Upper lobe of left lung (tissue), 4 donors: ENCODE data around the gene KCTD11.

Experiments
- EP300 ChIP-seq, 4 donors: sonication (generic); formaldehyde crosslinking; IDR thresholded peaks; one replicate each; pipeline ENCODE4 v1.5.1; 2017; ENCODE audit warnings: antibody characterized with exemption in 4 of 4, control low read depth in 2 of 4
- POLR2A ChIP-seq, 4 donors: fragments of 450-650 bp; IDR thresholded peaks; one replicate each; pipeline ENCODE4 v1.5.1; 2016 to 2017; ENCODE audit warnings: antibody characterized with exemption in 4 of 4, mild to moderate bottlenecking in 2 of 4
- POLR2AphosphoS5 ChIP-seq, 2 donors: sonication (generic); formaldehyde crosslinking; IDR thresholded peaks; one replicate each; pipeline ENCODE4 v1.5.1; 2017; ENCODE audit warnings: antibody characterized with exemption in 2 of 2
- TF ChIP-seq, protein P1 (sequence below), 6 experiments: fragments of 450-650 bp in 4 of 6; fragments of 200-600 bp in 2 of 6; sonication (generic) in 2 of 6; IDR thresholded peaks; one replicate each; pipeline ENCODE4 v1.5.1; 2016 to 2019; ENCODE audit warnings: antibody characterized with exemption in 6 of 6

DNA sequence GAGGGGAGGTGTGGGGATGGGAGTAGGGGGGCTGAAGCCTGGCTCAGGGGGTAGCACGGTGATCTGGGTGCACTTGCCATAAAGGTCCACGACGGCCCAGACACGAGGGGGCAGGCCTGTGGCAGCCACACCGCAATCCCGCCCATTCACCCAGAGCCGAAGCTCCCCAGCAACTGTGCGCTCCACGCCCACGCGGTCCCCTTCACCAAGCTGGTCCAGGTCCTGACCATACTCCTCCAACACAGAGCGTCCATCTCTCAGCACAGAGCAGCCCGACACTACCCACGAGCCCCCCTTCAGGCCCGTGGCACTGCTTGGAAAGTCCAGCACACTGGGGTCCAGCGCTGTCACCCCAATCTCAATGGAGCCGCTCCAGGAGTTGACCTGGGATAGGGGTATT lies 24.5 kb upstream of the KCTD11 start:
- TF ChIP-seq, protein P1, sequence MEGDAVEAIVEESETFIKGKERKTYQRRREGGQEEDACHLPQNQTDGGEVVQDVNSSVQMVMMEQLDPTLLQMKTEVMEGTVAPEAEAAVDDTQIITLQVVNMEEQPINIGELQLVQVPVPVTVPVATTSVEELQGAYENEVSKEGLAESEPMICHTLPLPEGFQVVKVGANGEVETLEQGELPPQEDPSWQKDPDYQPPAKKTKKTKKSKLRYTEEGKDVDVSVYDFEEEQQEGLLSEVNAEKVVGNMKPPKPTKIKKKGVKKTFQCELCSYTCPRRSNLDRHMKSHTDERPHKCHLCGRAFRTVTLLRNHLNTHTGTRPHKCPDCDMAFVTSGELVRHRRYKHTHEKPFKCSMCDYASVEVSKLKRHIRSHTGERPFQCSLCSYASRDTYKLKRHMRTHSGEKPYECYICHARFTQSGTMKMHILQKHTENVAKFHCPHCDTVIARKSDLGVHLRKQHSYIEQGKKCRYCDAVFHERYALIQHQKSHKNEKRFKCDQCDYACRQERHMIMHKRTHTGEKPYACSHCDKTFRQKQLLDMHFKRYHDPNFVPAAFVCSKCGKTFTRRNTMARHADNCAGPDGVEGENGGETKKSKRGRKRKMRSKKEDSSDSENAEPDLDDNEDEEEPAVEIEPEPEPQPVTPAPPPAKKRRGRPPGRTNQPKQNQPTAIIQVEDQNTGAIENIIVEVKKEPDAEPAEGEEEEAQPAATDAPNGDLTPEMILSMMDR (IDR thresholded peaks at IDR 0.05): no peak
- TF ChIP-seq EP300 (IDR thresholded peaks at IDR 0.05): no peak
- TF ChIP-seq POLR2A (IDR thresholded peaks at IDR 0.05): no peak
- no peak for TF ChIP-seq POLR2AphosphoS5 (IDR thresholded peaks at IDR 0.05)
